DND-41 (cell line): ENCODE results near the gene RASGRF1.

Experiments
- ATAC-seq: fragments of 200-7000 bp; cut with Tn5 transposase; 3 replicates; pipeline ENCODE4 v1.9.1; 2021; ENCODE audit warnings: low read depth; ENCODE audit not compliant: insufficient read depth
- DNase-seq: peaks from one replicate; pipeline ENCODE4 v3.0.0-alpha.2; 2020
- H2AFZ ChIP-seq: 2 replicates; pipeline ENCODE4 v1.6.0; 2012; ENCODE audit warnings: low read depth, low read length
- H3K27ac ChIP-seq: 2 replicates; pipeline ENCODE4 v1.5.1; 2012; ENCODE audit warnings: low read length, inconsistent platforms
- H3K27me3 ChIP-seq: fragments of 200-600 bp; sonication (generic); 2 replicates; pipeline ENCODE4 v1.6.0; 2012; ENCODE audit warnings: low read length, mild to moderate bottlenecking, inconsistent platforms; ENCODE audit not compliant: insufficient read depth, poor library complexity
- H3K36me3 ChIP-seq: 2 replicates; pipeline ENCODE4 v1.5.1; 2012; ENCODE audit warnings: low read length, inconsistent platforms; ENCODE audit not compliant: insufficient read depth
- H3K4me1 ChIP-seq: 2 replicates; pipeline ENCODE4 v1.5.1; 2012; ENCODE audit warnings: mild to moderate bottlenecking, low read length; ENCODE audit not compliant: insufficient read depth
- H3K4me2 ChIP-seq: 2 replicates; pipeline ENCODE4 v1.6.0; 2012; ENCODE audit warnings: mild to moderate bottlenecking, moderate library complexity, low read length, inconsistent platforms; ENCODE audit not compliant: insufficient read depth
- H3K4me3 ChIP-seq, 2 experiments: fragments of 200-600 bp in 1 of 2; shearing (Covaris generic) in 1 of 2; 2 replicates each; pipeline ENCODE4 v1.5.1; 2012 to 2016; ENCODE audit warnings: inconsistent platforms in 2 of 2, low read length in 2 of 2, mild to moderate bottlenecking in 2 of 2, low read depth in 1 of 2, moderate library complexity in 1 of 2
- H3K79me2 ChIP-seq: 2 replicates; pipeline ENCODE4 v1.6.0; 2012; ENCODE audit warnings: low read length, inconsistent platforms; ENCODE audit not compliant: insufficient read depth
- H3K9ac ChIP-seq: 2 replicates; pipeline ENCODE4 v1.6.0; 2012; ENCODE audit warnings: low read depth, mild to moderate bottlenecking, inconsistent platforms, low read length, moderate library complexity
- H3K9me3 ChIP-seq: 2 replicates; pipeline ENCODE4 v1.5.1; 2012; ENCODE audit warnings: low read length, moderate library complexity, mild to moderate bottlenecking, inconsistent platforms; ENCODE audit not compliant: insufficient read depth, severe bottlenecking
- H4K20me1 ChIP-seq: 2 replicates; pipeline ENCODE4 v1.6.0; 2012; ENCODE audit warnings: low read length; ENCODE audit not compliant: insufficient read depth
- EZH2 ChIP-seq: IDR thresholded peaks from 3 replicates; pipeline ENCODE4 v1.6.1; 2012; ENCODE audit warnings: borderline replicate concordance, low read depth, mild to moderate bottlenecking, moderate library complexity, low read length, inconsistent platforms; ENCODE audit not compliant: severe bottlenecking
- TF ChIP-seq, protein P1 (sequence below): IDR thresholded peaks from 2 replicates; pipeline ENCODE4 v1.5.1; 2012; ENCODE audit warnings: borderline replicate concordance, low read length, moderate library complexity, mild to moderate bottlenecking; ENCODE audit not compliant: poor library complexity, severe bottlenecking; ENCODE audit errors: extremely low read depth

RASGRF1 gene

DNA sequence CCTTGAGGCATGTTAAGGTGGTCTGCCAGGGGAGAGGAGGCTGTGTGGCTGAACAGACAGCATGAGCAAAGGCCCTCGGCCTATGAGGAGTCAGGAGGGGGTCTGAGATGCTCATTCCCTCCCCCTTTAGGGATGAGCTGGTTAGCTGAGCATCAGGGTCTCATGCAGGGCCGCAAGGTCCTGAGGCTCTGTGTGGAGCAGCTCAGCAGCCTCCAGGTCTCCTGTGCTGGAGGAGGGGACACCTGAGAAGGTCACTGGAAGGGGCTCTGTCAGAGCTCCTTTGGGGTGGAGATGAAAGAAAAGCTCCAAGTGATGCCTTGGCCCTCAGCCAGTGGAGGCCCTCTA lies 67.1 kb downstream of the RASGRF1 start:
- no peaks in the 10 kb centered on the region for H3K4me1 ChIP-seq
- H3K27ac ChIP-seq = no peak overlapping the region
- H2AFZ ChIP-seq = no peak overlapping the region
- H3K79me2 ChIP-seq = no peaks in the 10 kb centered on the region
- no peak overlapping the region for H3K4me3 ChIP-seq
- no peak overlapping the region for H3K9ac ChIP-seq
- ATAC-seq (no peak), DNase-seq (no peak)
- H3K9me3 ChIP-seq = no peaks in the 10 kb centered on the region
- no peaks in the 10 kb centered on the region for H3K36me3 ChIP-seq
- H3K27me3 ChIP-seq = no peaks in the 10 kb centered on the region
- no peaks in the 10 kb centered on the region for H4K20me1 ChIP-seq
- H3K4me2 ChIP-seq = no peak overlapping the region
- TF ChIP-seq EZH2 = no peak
- TF ChIP-seq, protein P1, sequence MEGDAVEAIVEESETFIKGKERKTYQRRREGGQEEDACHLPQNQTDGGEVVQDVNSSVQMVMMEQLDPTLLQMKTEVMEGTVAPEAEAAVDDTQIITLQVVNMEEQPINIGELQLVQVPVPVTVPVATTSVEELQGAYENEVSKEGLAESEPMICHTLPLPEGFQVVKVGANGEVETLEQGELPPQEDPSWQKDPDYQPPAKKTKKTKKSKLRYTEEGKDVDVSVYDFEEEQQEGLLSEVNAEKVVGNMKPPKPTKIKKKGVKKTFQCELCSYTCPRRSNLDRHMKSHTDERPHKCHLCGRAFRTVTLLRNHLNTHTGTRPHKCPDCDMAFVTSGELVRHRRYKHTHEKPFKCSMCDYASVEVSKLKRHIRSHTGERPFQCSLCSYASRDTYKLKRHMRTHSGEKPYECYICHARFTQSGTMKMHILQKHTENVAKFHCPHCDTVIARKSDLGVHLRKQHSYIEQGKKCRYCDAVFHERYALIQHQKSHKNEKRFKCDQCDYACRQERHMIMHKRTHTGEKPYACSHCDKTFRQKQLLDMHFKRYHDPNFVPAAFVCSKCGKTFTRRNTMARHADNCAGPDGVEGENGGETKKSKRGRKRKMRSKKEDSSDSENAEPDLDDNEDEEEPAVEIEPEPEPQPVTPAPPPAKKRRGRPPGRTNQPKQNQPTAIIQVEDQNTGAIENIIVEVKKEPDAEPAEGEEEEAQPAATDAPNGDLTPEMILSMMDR = no peak

DNA sequence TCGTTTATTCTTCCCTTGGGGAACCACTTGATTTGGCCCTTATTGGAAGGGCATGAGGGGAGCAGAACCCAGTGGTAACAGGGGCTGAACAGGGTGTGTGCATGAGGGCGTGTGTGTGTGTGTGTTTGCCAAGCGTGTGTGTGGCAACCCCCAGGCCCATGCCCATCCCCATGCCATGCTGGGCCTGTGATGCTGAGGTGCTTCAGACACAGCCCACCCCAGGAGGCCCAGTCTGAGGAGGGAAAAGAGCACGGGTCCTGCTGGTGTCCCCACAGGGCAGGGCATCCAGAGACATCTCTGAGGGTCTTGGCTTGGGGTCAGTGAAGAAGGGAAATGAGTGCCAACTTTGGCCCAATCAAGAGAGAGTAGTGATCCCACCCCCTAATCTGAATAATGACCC lies 71.6 kb downstream of the RASGRF1 start:
- ATAC-seq = no peak
- no peaks in the 10 kb centered on the region for H3K4me1 ChIP-seq

DNA sequence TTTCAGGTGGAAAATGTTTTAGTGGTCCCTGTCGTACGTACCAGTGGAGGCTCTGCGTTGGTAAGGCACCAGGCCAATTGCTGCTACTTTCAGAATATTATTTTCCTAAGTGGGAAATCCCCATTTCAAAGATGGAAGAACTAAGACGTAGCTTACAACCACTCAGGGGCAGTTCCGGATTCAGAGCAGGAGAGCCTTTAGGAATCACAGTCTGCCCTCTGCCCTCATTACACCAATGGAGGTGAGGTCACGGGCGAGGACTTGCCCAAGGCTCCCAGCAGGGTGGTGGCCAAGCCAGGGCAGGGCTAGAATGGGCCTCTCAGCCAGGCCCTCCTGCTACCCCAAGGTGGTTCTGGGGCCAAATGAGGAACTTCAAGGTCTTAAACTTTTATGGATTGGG lies 72.6 kb downstream of the RASGRF1 start:
- no peak overlapping the region for H2AFZ ChIP-seq
- H3K4me3 ChIP-seq = no peak overlapping the region
- H3K27ac ChIP-seq = no peak overlapping the region
- H3K79me2 ChIP-seq = no peaks in the 10 kb centered on the region
- no peaks in the 10 kb centered on the region for H3K4me1 ChIP-seq
- H4K20me1 ChIP-seq = no peaks in the 10 kb centered on the region
- TF ChIP-seq, protein P1 = no peak
- TF ChIP-seq EZH2 = no peak
- H3K27me3 ChIP-seq = no peaks in the 10 kb centered on the region
- no peak overlapping the region for H3K4me2 ChIP-seq
- H3K36me3 ChIP-seq = no peaks in the 10 kb centered on the region
- H3K9ac ChIP-seq = no peak overlapping the region
- DNase-seq (no peak), ATAC-seq (no peak)
- no peaks in the 10 kb centered on the region for H3K9me3 ChIP-seq

More for the DNA sequence above, 71.6 kb downstream of the RASGRF1 start:
- H3K9me3 ChIP-seq = no peaks in the 10 kb centered on the region
- H2AFZ ChIP-seq = no peak overlapping the region
- no peaks in the 10 kb centered on the region for H3K27me3 ChIP-seq
- H3K4me2 ChIP-seq = no peak overlapping the region
- TF ChIP-seq, protein P1 = no peak
- TF ChIP-seq EZH2 = no peak
- no peak overlapping the region for H3K4me3 ChIP-seq
- H3K9ac ChIP-seq = no peak overlapping the region
- H4K20me1 ChIP-seq = no peaks in the 10 kb centered on the region
- H3K27ac ChIP-seq = no peak overlapping the region
- no peaks in the 10 kb centered on the region for H3K36me3 ChIP-seq
- DNase-seq = no peak
- H3K79me2 ChIP-seq = no peaks in the 10 kb centered on the region
